GM19099 (cell line): ENCODE data around the gene VPS16.

Experiments
- POLR2A ChIP-seq: IDR thresholded peaks from 3 replicates; pipeline ENCODE4 v1.6.1; 2011; ENCODE audit warnings: low read depth; ENCODE audit not compliant: insufficient read length; ENCODE audit errors: extremely low read depth

Gene VPS16

DNA sequence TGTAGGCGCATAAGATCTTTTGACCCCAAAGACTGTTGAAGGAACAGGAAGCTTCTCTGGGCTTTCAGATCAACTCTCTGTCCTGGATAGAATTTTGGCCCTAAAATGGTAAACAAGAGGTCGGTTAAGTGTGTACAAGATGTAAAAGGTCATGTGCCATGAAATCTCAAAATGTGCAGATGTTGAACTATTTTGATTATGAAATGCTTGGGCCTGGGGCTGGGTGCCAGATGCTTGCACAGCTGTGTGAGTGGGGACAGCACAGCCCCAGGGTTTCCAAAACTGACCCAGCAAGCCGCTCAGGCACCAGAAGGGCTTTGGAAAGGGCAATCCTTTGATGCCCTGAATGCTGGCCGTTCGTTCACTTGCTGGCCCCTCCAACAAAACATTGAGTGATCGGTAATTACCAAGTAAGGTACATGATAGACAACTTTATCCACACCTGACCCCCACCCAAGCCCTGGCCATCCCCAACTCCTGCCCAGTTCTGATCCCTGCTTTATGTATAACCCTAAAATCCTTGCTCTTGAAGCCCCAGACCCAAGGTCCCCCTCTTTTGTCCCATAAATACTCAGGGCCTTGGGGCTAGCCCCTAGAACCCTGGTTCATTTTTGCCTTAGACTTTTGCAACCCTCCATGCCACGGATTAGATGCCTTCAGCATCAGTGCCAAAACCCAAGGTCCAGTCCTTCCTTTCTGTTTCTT is 22.5 kb upstream of the VPS16 start:
- no peak for TF ChIP-seq POLR2A

DNA sequence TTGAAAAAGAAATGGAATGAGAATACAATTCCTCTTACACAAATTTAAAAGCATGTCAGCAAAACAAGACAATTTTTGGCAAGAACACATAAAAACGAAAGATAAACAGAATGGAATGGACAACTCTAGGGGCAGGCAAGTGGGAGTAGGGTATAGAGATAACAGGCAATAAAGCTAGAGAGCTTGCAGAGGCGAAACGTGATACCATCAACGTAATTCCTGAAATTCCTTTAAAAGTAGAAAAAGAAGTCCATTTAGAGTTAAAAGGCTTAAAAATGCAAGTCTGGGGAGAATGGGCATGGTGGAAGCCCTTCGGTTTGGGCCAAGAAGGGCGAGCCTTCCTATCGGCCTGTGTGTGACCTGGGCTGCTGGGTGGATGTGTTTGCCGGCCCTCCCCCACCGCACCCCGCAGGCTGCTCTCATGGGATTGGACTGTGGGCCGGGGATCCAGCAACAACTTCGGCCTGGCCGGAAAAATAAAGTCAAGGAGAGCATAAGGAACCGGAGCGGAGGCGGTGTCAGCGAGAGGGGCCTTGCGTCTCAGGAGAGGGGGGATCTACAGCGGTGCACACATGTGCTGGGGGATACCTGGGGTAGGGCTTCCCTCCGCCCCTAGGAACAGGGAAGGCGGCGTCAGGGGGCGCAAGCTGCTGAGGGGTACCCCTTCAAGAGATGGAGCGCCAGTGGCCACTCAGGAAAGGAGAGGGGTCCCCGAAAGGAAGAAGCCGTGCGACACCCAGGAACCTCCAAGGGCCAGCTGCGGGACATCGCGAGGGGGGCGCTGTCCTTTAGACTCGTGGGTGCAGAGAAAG is 20.3 kb upstream of the VPS16 start:
- TF ChIP-seq POLR2A: no peak

DNA sequence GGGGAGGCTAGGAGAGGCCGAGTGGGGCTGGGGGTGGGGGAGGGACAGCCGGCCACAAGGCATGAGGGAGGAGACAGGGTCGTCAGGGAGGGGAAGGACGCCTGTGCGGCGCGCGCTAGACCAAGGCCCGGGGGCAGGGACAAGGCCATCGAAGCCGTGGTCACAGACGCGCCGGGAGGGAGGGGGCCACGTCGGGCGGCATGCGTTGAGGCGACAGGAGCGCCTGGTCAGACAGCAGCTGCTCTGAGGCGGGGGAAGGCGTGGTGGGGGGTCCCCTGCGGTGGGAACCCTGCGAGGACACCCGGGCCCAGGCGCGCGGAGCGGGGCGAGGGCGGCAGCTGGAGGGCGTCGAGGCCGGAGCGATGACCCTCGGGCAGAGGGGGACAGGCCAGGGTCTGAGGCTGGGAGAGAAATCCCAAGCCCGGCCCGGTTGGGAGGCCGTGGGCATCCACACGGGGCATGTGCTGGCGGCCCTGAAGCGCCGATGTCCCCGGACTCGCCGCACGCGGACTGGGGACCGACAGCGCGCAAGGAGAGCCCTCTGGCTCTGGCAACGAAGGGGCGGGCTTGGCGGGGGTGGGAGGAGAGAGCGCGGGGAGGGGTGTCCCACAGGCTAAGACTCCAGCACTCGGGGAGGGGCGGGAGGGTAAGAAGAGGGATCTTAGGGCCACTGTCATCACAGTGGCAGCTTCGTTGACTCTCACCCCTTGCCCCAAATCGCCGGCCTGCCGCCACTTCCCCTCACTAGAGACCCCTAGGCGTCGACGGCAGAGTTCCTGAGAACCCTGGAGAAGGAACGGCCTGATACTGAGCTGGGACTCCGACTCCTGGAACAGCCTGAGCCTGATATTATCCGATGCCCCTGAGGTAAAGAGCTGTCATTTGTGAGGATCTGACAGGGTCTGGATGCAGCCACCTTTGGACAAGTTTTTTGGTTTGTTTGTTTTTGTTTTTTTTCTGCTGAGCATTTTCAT is 19.4 kb upstream of the VPS16 start:
- TF ChIP-seq POLR2A: no peak

DNA sequence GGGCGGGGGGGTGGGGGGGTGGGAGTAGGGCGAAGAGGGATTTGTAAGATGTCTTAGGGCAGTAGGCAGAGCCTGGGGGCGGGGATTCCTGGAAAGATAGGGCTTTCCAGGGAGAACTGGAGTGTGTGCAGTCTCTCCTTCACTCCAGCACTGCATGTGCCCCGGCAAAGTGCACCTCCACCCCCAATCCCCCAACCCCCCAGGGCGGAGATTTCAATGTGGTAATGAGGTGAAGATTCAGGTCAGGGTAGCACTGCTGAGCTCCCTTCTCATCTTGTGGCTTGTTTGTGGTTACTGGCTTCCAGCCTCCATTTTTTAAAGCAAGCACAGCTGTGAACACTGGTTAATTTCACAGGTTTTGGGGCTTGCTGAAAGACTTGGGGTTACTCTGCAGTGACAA is 18.5 kb upstream of the VPS16 start:
- no peak for TF ChIP-seq POLR2A

DNA sequence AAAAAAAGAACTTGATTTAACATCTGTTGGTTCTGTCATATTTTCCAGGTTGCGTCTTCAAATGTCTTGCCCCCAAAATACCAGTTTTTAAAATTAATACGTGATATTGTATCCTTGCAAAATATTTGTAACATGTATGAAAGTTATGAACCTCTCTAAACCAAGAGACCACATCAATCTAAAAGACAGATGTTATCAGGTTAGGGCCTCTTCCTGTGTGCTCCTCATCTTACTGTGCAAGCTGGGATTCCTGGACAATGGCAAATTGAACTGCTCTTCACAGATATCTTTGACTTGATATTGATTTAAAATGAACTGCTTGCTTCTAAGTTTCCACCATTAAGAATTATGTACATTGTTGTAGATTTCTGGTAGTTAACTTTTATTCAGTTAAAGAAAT is 14.8 kb upstream of the VPS16 start:
- no peak for TF ChIP-seq POLR2A

DNA sequence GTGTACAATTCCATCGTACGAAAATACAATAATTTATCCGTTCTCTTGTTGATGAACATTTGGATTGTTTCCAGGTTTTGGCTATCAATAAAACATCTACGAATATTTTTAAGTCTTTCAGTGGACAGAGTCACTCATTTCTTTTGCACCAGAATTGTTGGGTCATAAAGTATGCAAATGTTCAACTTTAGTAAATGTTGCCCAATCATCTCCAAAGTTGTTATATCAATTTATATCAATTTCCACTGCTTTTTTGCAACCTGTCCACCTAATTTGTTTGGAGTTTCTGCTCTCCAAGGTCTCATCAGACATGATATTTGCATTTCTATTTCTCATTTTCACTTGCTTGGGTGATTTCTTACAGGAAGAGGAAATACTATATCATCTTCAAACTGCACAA is 13.9 kb upstream of the VPS16 start:
- no peak for TF ChIP-seq POLR2A

DNA sequence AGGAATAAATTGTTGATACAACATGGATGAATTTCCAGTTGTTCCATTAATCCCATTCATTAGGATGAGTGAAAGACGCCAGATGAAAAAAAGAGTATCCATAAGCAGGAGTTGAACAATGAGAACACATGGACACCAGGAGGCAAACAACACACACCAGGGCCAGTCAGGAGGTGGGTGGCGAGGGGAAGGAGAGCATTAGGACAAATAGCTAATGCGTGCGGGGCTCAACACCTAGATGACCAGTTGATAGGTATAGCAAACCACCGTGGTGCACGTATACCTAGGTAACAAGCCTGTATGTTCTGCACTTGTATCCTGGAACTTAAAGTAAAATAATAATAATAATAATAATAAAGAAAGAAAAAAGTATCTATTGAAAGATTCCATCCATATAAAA is 11.2 kb upstream of the VPS16 start:
- no peak for TF ChIP-seq POLR2A

DNA sequence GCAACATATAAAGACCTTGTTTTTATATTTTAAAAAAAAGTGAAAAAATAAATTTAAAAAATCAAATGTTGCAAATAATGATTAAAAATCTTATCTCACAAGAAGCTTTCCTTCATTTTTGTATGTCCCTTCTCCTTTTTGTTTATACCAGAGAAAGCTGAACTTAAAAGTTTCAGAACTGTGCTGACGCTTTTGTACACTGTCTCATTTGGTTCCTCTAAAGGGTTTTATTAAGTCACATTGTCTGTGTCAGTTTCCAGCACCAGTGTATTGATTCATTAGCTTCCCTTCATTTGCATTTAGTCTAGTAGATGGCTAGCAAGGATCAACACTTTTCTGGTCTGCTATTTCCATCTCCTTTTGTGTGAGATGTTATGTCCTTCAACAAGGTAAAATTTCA is 6.8 kb upstream of the VPS16 start:
- TF ChIP-seq POLR2A: no peak

DNA sequence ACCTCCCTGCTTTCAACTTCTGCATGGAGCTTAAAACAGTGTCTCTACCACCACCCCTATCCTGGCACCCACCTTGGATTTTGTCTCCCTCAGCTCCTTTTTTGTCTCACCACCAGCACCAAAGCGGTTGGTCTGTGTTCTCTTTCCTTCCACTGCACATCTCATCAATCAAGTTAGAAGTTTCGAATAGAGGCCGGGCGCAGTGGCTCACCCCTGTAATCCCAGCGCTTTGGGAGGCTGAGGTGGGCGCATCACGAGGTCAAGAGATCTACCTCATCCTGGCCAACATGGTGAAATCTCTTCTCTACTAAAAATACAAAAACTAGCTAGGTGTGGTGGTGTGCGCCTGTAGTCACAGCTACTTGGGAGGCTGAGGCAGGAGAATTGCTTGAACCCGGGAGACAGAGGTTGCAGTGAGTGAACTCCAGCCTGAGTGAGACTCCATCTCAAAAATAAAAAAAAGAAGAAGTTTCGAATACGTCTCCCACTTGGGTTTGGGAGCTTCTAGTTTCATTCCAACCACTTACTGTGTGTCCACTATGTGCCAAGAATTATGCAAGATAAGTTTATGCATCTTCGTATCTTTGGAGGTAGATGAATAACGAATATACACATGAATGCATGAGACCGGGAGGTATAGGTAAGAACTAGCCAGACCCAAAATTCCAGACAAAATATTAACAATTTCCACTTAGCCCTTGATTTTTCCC is 6.0 kb upstream of the VPS16 start:
- no peak for TF ChIP-seq POLR2A

DNA sequence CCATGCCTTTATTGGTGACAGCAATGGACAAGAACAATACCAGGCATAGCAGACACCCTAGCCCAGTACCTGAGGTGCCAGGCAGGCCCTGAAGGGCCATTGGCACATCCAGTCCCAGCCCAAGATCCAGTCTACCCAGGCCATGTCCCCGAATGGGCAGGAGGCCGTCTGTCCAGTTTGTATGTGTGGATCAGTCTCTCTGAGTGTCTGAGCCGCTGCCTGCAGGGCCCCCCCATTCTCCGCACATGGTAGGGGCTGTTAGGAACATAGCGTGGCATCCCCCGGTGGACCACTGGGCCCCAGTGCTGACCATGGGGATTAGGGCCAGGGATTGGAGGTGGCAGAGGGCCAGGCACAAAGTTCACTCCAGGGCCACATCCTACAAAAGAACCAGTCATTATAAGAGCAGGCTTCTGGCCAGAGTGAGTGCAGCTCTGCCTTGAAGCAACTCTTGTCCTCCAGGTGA is 5.2 kb upstream of the VPS16 start:
- no peak for TF ChIP-seq POLR2A

DNA sequence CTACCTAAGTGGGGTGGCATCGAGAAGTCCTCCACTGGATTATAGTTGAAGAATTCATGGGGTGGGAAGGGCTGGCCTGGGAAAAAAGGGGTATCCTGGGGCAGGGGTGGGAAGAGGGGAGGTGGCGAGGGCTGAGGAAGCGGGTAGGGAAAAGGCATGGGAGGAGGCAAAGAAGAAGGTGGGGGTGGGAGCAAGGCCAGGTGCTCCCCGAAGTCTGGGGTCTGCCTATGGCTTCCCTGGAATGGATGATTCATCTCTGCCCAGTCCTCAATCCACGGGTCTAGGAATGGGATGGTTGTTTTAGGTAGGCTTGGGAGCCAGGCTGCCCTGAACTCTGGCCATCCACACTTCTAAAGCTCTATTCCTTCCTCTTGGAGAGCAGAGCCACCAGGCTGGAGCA is 4.5 kb upstream of the VPS16 start:
- no peak for TF ChIP-seq POLR2A

DNA sequence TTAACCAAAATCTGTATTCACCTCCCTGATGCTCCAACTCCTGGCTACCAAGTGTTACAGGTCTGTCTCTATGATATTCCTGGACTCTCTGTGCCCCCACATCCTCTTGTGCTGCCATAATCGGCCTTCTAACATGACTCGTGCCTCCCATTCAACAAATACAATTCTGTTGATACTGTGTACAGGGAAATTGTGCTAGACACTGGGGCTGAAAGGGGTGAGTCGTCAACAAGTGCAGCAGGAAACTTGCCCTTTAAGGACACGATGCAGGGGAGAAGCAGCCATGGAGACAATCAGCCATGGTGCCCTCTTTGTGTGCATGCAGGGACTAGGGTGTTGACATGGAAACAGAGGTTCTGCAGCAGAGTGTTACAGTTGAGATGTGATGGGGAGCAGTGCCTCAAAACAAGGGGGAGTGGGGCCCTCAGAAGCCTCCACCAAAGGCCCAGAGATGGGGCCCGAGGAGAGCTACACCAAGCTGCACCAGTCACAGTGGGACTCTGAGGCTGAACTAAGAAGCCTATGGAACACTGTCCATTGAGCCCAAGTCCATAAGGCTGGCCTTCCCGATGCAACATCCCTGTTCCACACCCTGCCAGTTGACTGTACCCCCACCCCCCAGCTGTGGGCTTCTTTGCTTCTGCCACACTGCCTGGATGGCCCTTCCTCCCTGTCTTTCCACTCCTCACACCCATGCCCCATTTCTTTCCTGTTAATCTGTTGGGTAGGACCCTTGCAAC is 3.2 kb upstream of the VPS16 start:
- no peak for TF ChIP-seq POLR2A

DNA sequence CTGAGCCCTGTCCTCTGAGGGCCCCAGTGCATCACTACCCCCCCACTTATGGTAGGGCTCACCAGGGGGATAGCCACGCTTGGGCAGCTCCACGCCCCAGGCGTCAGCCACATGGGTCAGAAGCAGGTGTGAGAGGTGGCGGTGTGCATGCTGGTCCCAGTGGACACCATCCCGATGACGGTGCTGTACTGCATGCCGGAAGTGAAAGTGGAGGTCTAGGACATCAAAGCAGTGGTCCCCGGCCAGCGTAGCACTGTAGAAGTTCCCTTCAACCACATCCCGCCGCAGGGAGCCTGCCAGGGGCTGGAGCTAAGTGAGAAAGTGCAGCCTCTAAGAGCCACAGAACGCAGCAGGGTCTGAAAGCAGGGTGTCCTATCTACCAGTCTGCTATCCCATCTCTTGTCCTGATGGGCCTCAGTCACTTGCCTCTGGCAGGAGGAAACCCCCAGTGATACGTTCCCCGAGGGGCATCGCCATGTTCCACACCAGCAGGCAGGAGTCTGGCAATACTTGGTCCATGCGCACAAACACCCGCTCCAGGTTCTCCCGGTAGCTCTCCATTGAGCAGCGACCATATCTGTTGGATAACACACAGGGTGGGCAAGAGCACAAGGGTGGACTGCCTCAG is 2.3 kb upstream of the VPS16 start:
- no peak for TF ChIP-seq POLR2A

DNA sequence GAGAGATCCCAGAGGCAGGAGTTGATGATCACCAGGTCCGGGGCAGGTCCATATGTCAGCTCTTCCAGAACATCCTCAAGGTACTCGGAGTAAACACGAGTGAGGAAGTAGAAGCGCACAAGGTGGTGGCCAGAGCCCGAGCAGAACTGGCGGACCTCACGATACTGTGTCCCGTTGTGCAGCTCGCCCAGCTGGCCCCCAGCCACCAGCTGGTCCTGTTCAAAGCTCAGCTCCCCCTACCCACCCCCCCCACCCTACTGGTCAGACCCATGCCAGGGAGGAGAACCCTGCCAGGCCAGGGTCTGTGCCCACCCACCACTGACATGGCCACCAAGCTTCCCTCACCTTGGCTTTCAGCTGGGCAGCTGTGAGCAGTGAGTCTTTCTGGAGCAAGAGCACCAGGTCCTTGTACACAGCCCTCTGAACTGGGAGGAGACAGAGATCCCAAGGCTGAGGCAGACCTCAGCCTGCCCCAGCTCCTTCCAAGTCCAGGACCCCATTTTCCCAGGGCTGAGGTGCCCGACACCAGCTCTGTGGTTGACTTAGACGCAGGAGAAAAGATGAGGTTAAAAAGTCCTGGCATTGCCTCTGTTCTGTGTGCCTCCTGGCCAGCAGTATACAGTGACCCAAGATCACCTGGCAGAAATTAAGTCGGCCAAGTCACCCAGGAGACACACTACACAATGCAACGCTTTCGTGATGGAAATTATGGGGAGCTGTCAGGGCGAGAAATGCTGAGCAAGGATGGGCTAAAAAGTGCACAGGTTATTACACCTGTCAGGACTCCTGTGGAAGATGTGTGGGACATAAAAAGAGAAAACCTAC is 1.5 kb upstream of the VPS16 start:
- TF ChIP-seq POLR2A: no peak
